SU-DHL-6 (cell line): ENCODE data around the gene RPS19.

Experiments used
- CTCF ChIP-seq: fragments of 200-600 bp; sonication (generic); IDR thresholded peaks from one replicate; pipeline ENCODE4 v1.5.1; 2017; ENCODE audit warnings: antibody characterized with exemption, mild to moderate bottlenecking, low read length, moderate library complexity; ENCODE audit not compliant: insufficient read depth, poor library complexity, severe bottlenecking
- EZH2phosphoT487 ChIP-seq: fragments of 200-600 bp; sonication (generic), shearing (Covaris generic); conservative IDR thresholded peaks from 2 replicates; pipeline ENCODE4 v1.6.1; 2018; ENCODE audit warnings: mild to moderate bottlenecking, antibody characterized with exemption, low read length, moderate library complexity, mixed read lengths

- TF ChIP-seq CTCF (no peak), EZH2phosphoT487 (no peak)
Measured at GRCh38 chr19:41845001-41845050, 15.2 kb upstream of the RPS19 start, which contains the start of gene DMRTC2.
